OCI-LY3 (cell line): ENCODE measurements around the gene OPTC.

ENCODE experiments used
- EZH2phosphoT487 ChIP-seq: fragments of 200-600 bp; shearing (Covaris generic); IDR thresholded peaks from 2 replicates; pipeline ENCODE4 v1.6.1; 2018; ENCODE audit warnings: antibody characterized with exemption, mixed run types, low read depth
- TF ChIP-seq, protein P1 (sequence below): fragments of 200-600, 300-600 bp; sonication (generic); IDR thresholded peaks from 2 replicates; pipeline ENCODE4 v1.5.1; 2014; ENCODE audit warnings: antibody characterized with exemption, low read length, low read depth

DNA sequence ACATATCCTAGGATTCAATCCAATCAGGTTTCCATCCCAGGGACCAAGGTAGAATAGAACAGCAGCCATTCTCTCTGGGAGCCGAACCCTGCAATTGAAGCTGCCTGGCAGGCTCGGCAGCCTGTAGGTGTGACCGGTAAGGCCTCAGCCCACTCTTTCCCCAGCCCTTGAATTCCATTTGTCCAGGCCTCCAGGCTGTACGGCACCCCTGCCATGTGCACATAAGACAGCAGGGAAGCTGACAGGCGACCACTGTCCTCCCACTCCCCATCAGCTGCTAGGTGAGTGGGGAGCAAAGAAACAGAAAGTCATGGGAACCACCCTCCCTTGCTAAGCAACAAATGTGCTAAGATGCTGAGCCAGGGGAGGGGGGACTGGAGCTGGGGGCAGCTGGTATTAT, 23.0 kb downstream of the OPTC start:
- TF ChIP-seq, protein P1, sequence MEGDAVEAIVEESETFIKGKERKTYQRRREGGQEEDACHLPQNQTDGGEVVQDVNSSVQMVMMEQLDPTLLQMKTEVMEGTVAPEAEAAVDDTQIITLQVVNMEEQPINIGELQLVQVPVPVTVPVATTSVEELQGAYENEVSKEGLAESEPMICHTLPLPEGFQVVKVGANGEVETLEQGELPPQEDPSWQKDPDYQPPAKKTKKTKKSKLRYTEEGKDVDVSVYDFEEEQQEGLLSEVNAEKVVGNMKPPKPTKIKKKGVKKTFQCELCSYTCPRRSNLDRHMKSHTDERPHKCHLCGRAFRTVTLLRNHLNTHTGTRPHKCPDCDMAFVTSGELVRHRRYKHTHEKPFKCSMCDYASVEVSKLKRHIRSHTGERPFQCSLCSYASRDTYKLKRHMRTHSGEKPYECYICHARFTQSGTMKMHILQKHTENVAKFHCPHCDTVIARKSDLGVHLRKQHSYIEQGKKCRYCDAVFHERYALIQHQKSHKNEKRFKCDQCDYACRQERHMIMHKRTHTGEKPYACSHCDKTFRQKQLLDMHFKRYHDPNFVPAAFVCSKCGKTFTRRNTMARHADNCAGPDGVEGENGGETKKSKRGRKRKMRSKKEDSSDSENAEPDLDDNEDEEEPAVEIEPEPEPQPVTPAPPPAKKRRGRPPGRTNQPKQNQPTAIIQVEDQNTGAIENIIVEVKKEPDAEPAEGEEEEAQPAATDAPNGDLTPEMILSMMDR = no peak
- TF ChIP-seq EZH2phosphoT487 = no peak
